RWPE1 (cell line): Measurements from ENCODE around the gene DMAC2.

Experiments
- CTCF ChIA-PET: fragments of 350-600 bp; sonication (Branson Sonifier 250); formaldehyde crosslinking; extraction: SDS; loops from one replicate; lab custom pipeline; 2021; lab: Yijun Ruan, JAX
- POLR2A ChIA-PET: fragments of 400-600 bp; formaldehyde crosslinking; extraction: SDS; loops from one replicate; lab custom pipeline; 2020; ENCODE audit warnings: antibody characterized with exemption; ENCODE audit not compliant: low non-redundant PET; lab: Yijun Ruan, JAX
- DNase-seq: peaks from one replicate; pipeline ENCODE4 v3.0.0; 2012; ENCODE audit warnings: low spot score
- H3K27ac ChIP-seq: fragments of 450-650 bp; 2 replicates; pipeline ENCODE4 v1.5.1; 2017
- TF ChIP-seq, protein P1 (sequence below): fragments of 450-650 bp; conservative IDR thresholded peaks from 2 replicates; pipeline ENCODE4 v1.5.1; 2017; ENCODE audit warnings: low read depth, mild to moderate bottlenecking

The DMAC2 gene

DNA sequence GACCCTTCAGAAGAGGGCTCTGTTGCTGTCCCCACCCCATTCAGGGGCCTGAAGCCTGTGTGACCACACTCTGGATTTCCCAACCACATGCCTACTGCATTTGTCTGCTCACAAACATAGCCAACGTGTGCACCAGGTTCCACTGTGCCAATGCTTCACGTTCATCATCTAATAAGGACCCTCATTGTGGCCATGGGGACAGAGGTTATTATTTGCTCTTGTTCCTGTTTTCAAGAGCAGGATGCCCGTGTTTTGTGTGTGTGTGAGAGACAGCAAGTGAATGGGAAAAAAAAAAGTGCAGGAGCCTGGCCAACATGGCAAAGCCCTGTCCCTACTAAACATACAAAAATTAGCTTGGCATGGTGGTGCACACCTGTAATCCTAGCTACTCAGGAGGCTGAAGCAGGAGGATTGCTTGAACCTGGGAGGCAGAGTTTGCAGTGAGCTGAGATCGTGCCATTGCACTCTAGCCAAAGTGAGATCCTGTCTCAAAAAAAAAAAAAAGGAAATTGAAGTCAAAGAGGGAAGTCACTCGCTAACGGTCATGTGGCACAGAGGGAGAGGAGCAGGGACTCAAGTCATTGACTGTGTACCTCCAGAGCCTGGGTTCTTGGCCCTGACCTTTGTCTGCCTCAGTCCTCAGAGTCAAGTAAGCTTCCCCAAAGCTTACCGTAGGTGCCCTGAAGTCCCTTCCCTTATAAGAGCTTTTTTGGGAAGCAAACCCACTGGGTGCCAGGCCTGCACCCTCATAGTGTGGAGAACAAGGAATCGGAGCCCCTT lies 19.4 kb downstream of the DMAC2 start:
- H3K27ac ChIP-seq: no peak overlapping the region
- TF ChIP-seq, protein P1, sequence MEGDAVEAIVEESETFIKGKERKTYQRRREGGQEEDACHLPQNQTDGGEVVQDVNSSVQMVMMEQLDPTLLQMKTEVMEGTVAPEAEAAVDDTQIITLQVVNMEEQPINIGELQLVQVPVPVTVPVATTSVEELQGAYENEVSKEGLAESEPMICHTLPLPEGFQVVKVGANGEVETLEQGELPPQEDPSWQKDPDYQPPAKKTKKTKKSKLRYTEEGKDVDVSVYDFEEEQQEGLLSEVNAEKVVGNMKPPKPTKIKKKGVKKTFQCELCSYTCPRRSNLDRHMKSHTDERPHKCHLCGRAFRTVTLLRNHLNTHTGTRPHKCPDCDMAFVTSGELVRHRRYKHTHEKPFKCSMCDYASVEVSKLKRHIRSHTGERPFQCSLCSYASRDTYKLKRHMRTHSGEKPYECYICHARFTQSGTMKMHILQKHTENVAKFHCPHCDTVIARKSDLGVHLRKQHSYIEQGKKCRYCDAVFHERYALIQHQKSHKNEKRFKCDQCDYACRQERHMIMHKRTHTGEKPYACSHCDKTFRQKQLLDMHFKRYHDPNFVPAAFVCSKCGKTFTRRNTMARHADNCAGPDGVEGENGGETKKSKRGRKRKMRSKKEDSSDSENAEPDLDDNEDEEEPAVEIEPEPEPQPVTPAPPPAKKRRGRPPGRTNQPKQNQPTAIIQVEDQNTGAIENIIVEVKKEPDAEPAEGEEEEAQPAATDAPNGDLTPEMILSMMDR: no peak
- POLR2A ChIA-PET: no interaction called here
- no peak for DNase-seq
- CTCF ChIA-PET: interaction anchor here (0.6 to 0.9 kb wide), 2 partner anchors 16 to 84 kb away, joined by 3 read pairs; no protein-coding TSS in a partner anchor

DNA sequence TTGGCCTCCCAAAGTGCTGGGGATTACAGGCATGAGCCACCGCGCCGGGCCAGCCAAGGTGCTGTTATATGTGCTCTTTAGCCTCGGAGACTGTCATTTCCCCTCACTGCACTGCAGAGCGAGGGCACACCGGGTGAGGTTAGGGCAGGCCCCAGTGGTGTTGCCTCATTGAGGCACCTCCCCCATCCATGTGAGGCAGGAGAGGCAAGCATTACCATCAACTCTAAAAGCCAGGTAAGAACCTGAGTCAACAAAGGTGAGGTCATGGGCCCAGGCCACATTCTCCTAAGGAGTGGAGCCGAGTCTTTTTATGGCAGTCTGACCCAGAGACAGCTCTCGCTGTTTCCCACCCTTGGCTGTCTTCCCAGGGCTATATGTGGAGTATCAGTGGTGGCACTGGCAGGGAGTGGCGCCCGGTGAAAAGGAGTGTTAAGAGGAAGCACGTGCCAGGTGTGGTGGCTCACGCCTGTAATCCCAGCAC lies 23.5 kb downstream of the DMAC2 start:
- peak; percentile 32 for DNase-seq
- POLR2A ChIA-PET: no interaction called here
- TF ChIP-seq, protein P1: no peak
- CTCF ChIA-PET: interaction anchor here (0.6 to 0.7 kb wide), 2 partner anchors 15 to 456 kb away, joined by 3 read pairs; no protein-coding TSS in a partner anchor
- 0 out of 2 replicates have a peak overlapping the region, but pooled peaks have one; percentile 5 for H3K27ac ChIP-seq

DNA sequence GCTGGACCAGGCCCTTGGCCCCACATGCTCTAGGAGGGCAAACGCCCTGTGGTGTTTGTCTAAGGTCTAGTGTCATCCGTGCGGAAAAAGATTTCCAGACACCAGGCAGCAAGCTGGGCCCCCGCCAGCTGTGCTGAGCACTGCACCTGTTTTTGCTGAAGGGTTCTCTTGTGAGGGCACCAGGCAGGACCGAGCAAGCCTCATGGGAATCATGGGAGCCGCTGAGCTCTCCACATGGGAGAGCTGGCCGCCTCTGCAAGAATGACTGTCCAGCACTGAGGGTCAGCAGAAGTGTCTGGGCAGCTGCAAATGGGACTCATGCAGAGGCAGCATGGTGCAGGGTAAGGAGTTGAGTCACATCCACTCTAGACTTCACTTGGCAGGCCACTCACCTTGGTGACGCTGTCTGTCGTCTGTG lies 24.5 kb downstream of the DMAC2 start:
- CTCF ChIA-PET: no interaction called here
- TF ChIP-seq, protein P1: no peak
- H3K27ac ChIP-seq: no peak overlapping the region
- POLR2A ChIA-PET: no interaction called here
- DNase-seq: no peak

DNA sequence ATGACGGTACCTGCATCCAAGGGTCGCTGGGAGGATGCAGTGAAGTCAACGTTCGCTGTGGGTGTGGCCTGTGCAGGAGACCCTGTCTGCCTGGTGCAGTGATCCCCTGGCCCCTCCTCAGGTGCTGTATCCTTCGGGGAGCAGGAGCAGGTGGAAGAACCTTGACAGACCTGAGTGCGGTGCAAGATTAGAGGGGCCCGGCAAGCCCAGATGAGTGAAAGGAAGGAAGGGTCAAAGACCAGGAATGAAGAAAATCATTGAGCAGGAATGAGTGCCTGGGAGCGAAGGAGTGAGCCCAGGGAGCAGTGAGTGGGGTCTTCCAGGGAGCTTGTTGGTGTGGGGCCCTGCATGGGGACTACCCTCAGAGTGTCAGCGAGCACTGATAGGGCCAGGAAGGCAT lies 25.3 kb downstream of the DMAC2 start:
- CTCF ChIA-PET: no interaction called here
- POLR2A ChIA-PET: no interaction called here
- TF ChIP-seq, protein P1: no peak

DNA sequence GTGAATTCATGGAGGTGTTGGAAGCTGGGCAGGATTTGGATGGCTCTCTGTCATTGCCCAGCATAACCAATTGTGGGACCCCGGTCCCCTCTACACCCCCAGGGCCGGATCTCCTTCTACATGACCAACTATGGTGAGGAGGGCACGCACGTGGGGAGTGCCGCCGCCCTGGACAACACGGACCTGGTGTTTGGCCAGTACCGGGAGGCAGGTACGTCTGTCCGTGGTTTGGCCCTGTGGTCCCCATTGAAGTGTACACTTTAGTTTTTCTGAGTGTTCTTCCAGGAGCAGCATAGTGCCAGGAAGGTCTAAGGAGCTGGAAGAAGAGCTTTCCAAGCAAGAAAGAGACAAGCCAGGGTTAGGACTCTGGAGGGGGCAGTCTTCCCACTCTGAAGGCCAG lies 25.8 kb downstream of the DMAC2 start:
- TF ChIP-seq, protein P1: no peak
- DNase-seq: no peak
- ChIA-PET CTCF (no interaction called here), POLR2A (no interaction called here)
- H3K27ac ChIP-seq: no peak overlapping the region

More for the DNA sequence above, 25.3 kb downstream of the DMAC2 start:
- H3K27ac ChIP-seq: no peak overlapping the region
- DNase-seq: no peak

DNA sequence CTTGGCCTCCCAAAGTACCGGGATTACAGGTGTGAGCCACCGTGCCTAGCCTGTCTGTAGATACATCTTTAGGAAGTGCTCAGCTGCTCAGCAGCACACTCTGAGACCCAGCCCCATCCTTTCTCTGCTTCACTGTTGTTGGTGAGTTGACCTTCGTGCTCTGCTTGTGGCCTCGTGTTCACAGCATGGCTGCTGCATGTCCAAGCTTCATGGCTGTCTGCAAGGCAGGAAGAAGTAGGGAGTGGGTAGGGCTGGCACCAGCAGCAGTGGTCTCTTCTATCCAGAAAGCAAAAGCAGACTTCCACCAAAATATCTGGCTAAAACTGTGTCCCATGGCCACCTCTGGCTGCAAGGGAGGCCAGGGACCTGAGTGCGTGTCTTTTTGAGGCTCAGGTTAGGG lies 26.8 kb downstream of the DMAC2 start:
- peak overlapping the region; percentile 79 for H3K27ac ChIP-seq
- CTCF ChIA-PET: no interaction called here
- TF ChIP-seq, protein P1: no peak
- DNase-seq: no peak
- POLR2A ChIA-PET: no interaction called here
